IMR-90 (cell line): ENCODE measurements around the gene CYP3A4. TPM values are rescaled to one million over a fixed set of nuclear protein-coding genes. Genes with fewer than 3 reads are reported as not detected.

Experiments
- ATAC-seq: fragments of 200-7000 bp; cut with Tn5 transposase; 2 replicates; pipeline ENCODE4 v1.9.1; 2020; ENCODE audit warnings: low read depth, mild to moderate bottlenecking, moderate library complexity
- BruUV-seq: library from RNA; stranded (reverse); fragments of 400-500 nt; replicated peaks from 2 replicates; lab custom pipeline; 2021; lab: Mats Ljungman, UMichigan
- CTCF ChIA-PET: fragments of 300-600 bp; formaldehyde crosslinking; extraction: SDS; loops from one replicate; lab custom pipeline; 2021; ENCODE audit warnings: antibody characterized with exemption; lab: Yijun Ruan, JAX
- POLR2A ChIA-PET: fragments of 300-600 bp; sonication (Branson Sonifier 250); formaldehyde crosslinking; loops from one replicate; lab custom pipeline; 2022; ENCODE audit warnings: antibody characterized with exemption; ENCODE audit not compliant: unreplicated experiment; lab: Charles Lee
- DNase-seq: peaks from one replicate; pipeline ENCODE4 v3.0.0; 2013
- H2AFZ ChIP-seq: replicated peaks from 2 replicates; pipeline ENCODE3; 2013; ENCODE audit warnings: low read length, mild to moderate bottlenecking; ENCODE audit not compliant: poor library complexity
- H2AK5ac ChIP-seq: 2 replicates; pipeline ENCODE4 v1.6.1; 2013; ENCODE audit warnings: low read depth, low read length, inconsistent platforms
- H2AK9ac ChIP-seq: replicated peaks from 2 replicates; pipeline ENCODE3; 2013; ENCODE audit warnings: mild to moderate bottlenecking, low read depth, low read length, moderate library complexity; ENCODE audit not compliant: poor library complexity
- H2BK120ac ChIP-seq: 2 replicates; pipeline ENCODE4 v1.6.1; 2013; ENCODE audit warnings: low read depth, low read length, inconsistent platforms
- H2BK15ac ChIP-seq: 3 replicates; pipeline ENCODE4 v1.6.1; 2013; ENCODE audit warnings: low read depth, low read length, inconsistent platforms
- H2BK20ac ChIP-seq: 2 replicates; pipeline ENCODE4 v1.6.1; 2013; ENCODE audit warnings: low read depth, mild to moderate bottlenecking, inconsistent platforms, low read length, moderate library complexity
- H2BK5ac ChIP-seq: 2 replicates; pipeline ENCODE4 v1.6.1; 2013; ENCODE audit warnings: mild to moderate bottlenecking, low read depth, low read length, inconsistent platforms; ENCODE audit not compliant: poor library complexity, severe bottlenecking
- H3K14ac ChIP-seq: replicated peaks from 2 replicates; pipeline ENCODE4 v1.6.1; 2013; ENCODE audit warnings: low read depth, low read length, inconsistent platforms
- H3K18ac ChIP-seq: 2 replicates; pipeline ENCODE4 v1.6.1; 2013; ENCODE audit warnings: low read depth, low read length, control low read depth
- H3K23ac ChIP-seq: 2 replicates; pipeline ENCODE4 v1.6.1; 2013; ENCODE audit warnings: low read depth, low read length, inconsistent platforms
- H3K27ac ChIP-seq: 2 replicates; pipeline ENCODE4 v1.5.1; 2013; ENCODE audit warnings: mild to moderate bottlenecking, control low read depth, low read length; ENCODE audit not compliant: insufficient read depth
- H3K27me3 ChIP-seq: 2 replicates; pipeline ENCODE4 v1.6.1; 2013; ENCODE audit warnings: low read length; ENCODE audit not compliant: control insufficient read depth, insufficient read depth
- H3K36me3 ChIP-seq: 2 replicates; pipeline ENCODE4 v1.6.1; 2013; ENCODE audit warnings: low read length, mixed read lengths; ENCODE audit not compliant: control insufficient read depth, insufficient read depth
- H3K4ac ChIP-seq: 2 replicates; pipeline ENCODE4 v1.6.1; 2013; ENCODE audit warnings: low read depth, low read length, inconsistent platforms
- H3K4me1 ChIP-seq: 2 replicates; pipeline ENCODE4 v1.6.1; 2013; ENCODE audit warnings: low read length, mixed read lengths; ENCODE audit not compliant: control insufficient read depth, insufficient read depth
- H3K4me2 ChIP-seq: 2 replicates; pipeline ENCODE4 v1.6.1; 2013; ENCODE audit warnings: low read depth, mild to moderate bottlenecking, control low read depth, low read length, moderate library complexity
- H3K4me3 ChIP-seq: 2 replicates; pipeline ENCODE4 v1.5.1; 2013; ENCODE audit warnings: low read depth, mild to moderate bottlenecking, control low read depth, low read length, moderate library complexity; ENCODE audit not compliant: insufficient read depth
- H3K56ac ChIP-seq: 2 replicates; pipeline ENCODE4 v1.6.1; 2013; ENCODE audit warnings: low read length, inconsistent platforms; ENCODE audit not compliant: insufficient read depth; ENCODE audit errors: extremely low read depth
- H3K79me1 ChIP-seq, 2 experiments: 2 replicates each; pipeline ENCODE4 v1.6.1; 2013; ENCODE audit warnings: low read length in 2 of 2, inconsistent platforms in 1 of 2, low read depth in 1 of 2
- H3K9ac ChIP-seq: 2 replicates; pipeline ENCODE4 v1.6.1; 2013; ENCODE audit warnings: low read depth, low read length, control low read depth
- H3K9me1 ChIP-seq: 2 replicates; pipeline ENCODE4 v1.6.1; 2013; ENCODE audit warnings: low read length, inconsistent platforms; ENCODE audit not compliant: insufficient read depth
- H3K9me3 ChIP-seq: 2 replicates; pipeline ENCODE4 v1.6.1; 2013; ENCODE audit warnings: low read length; ENCODE audit not compliant: control insufficient read depth, insufficient read depth
- H4K20me1 ChIP-seq: 2 replicates; pipeline ENCODE4 v1.6.1; 2013; ENCODE audit warnings: low read length, inconsistent platforms; ENCODE audit not compliant: insufficient read depth
- H4K5ac ChIP-seq: 2 replicates; pipeline ENCODE4 v1.6.1; 2013; ENCODE audit warnings: mild to moderate bottlenecking, low read depth, low read length, control low read depth
- H4K8ac ChIP-seq, 2 experiments: 2 replicates each; pipeline ENCODE4 v1.6.1; 2013; ENCODE audit warnings: low read depth in 2 of 2, low read length in 2 of 2, control low read depth in 1 of 2, inconsistent platforms in 1 of 2
- H4K91ac ChIP-seq: 2 replicates; pipeline ENCODE4 v1.6.1; 2013; ENCODE audit warnings: low read depth, low read length, inconsistent platforms; ENCODE audit not compliant: insufficient read depth
- BHLHE40 ChIP-seq: fragments of 150-350 bp; IDR thresholded peaks from 2 replicates; pipeline ENCODE4 v1.6.1; 2016; ENCODE audit warnings: mild to moderate bottlenecking, low read depth, low read length
- CEBPB ChIP-seq: IDR thresholded peaks from 2 replicates; pipeline ENCODE4 v1.6.1; 2012; ENCODE audit warnings: low read depth, low read length, improper control_type of control experiment
- CHD1 ChIP-seq: IDR thresholded peaks from 2 replicates; pipeline ENCODE4 v1.6.1; 2012; ENCODE audit warnings: low read depth, low read length, improper control_type of control experiment
- CTCF ChIP-seq: conservative IDR thresholded peaks from 2 replicates; pipeline ENCODE4 v1.5.1; 2012; ENCODE audit warnings: mild to moderate bottlenecking, low read depth, low read length, improper control_type of control experiment
- MAFK ChIP-seq: IDR thresholded peaks from 2 replicates; pipeline ENCODE4 v1.6.1; 2012; ENCODE audit warnings: low read depth, low read length, improper control_type of control experiment
- MAZ ChIP-seq: IDR thresholded peaks from 2 replicates; pipeline ENCODE4 v1.6.1; 2012; ENCODE audit warnings: low read depth, mild to moderate bottlenecking, low read length, improper control_type of control experiment, moderate library complexity, borderline replicate concordance
- MXI1 ChIP-seq: IDR thresholded peaks from 2 replicates; pipeline ENCODE4 v1.6.1; 2012; ENCODE audit warnings: low read depth, mild to moderate bottlenecking, low read length, moderate library complexity, borderline replicate concordance
- NFE2L2 ChIP-seq: fragments of 150-350 bp; IDR thresholded peaks from 2 replicates; pipeline ENCODE4 v1.6.1; 2016; ENCODE audit warnings: low read depth, mild to moderate bottlenecking, low read length
- POLR2A ChIP-seq: IDR thresholded peaks from 2 replicates; pipeline ENCODE4 v1.6.1; 2012; ENCODE audit warnings: mild to moderate bottlenecking, low read depth, low read length
- RAD21 ChIP-seq: IDR thresholded peaks from 2 replicates; pipeline ENCODE4 v1.6.1; 2012; ENCODE audit warnings: low read length, improper control_type of control experiment
- RCOR1 ChIP-seq: IDR thresholded peaks from 2 replicates; pipeline ENCODE4 v1.6.1; 2012; ENCODE audit warnings: mild to moderate bottlenecking, low read length, improper control_type of control experiment; ENCODE audit not compliant: insufficient replicate concordance
- RFX5 ChIP-seq: IDR thresholded peaks from 2 replicates; pipeline ENCODE4 v1.8.0; 2012; ENCODE audit warnings: low read depth, mild to moderate bottlenecking, low read length, moderate library complexity
- SMC3 ChIP-seq: fragments of 150-350 bp; IDR thresholded peaks from 2 replicates; pipeline ENCODE4 v1.6.1; 2016; ENCODE audit warnings: low read depth, mild to moderate bottlenecking, antibody characterized with exemption, low read length, moderate library complexity
- WGBS, 2 experiments: methylation state at CpG; one replicate each; pipeline versions ENCODE4 v1.1.5 to v1.1.7; 2013; ENCODE audit warnings: missing lambda C conversion rate in 2 of 2; ENCODE audit not compliant: insufficient read length in 1 of 2; ENCODE audit errors: extremely low coverage in 2 of 2; 5-methylcytosine and 5-hydroxymethylcytosine counted together
- dilution Hi-C: fragments of 300-500 bp; cut with HindIII; formaldehyde crosslinking; loops from one replicate; pipeline ENCODE4 v1.14.3; 2018; ENCODE audit warnings: low sequenced_read_pairs; ENCODE audit not compliant: unreplicated experiment
- in situ Hi-C: fragments of 300-500 bp; cut with MboI; formaldehyde crosslinking; loops from 3 replicates; pipeline ENCODE4 v1.14.3; 2019; ENCODE audit warnings: low sequenced_read_pairs, inconsistent platforms, mixed read lengths
- intact Hi-C: fragments of 100-400 bp; cut with micrococcal nuclease; formaldehyde crosslinking; loops from 2 replicates; pipeline ENCODE4 v1.10.0; 2022
- polyA plus RNA-seq, 3 experiments: library from polyadenylated mRNA; depleted of rRNA; stranded (reverse); fragments of >200 nt; gene quantifications; 2 replicates each; pipeline ENCODE4 v1.2.3, GENCODE V29; 2012; ENCODE audit warnings: low replicate concordance in 1 of 3
- total RNA-seq: library from RNA; depleted of rRNA; stranded (reverse); fragments of >200 nt; gene quantifications from 2 replicates; pipeline ENCODE4 v1.2.3, GENCODE V29; 2012
- TF ChIP-seq, protein P1 (sequence below): fragments of 150-350 bp; IDR thresholded peaks from 2 replicates; pipeline ENCODE4 v1.6.1; 2017; ENCODE audit warnings: mild to moderate bottlenecking, antibody characterized with exemption, low read length, low read depth

The CYP3A4 gene
- total and polyA plus RNA-seq, 2 of the 4 experiments (the other 2 are of a cell fraction): not detected

DNA sequence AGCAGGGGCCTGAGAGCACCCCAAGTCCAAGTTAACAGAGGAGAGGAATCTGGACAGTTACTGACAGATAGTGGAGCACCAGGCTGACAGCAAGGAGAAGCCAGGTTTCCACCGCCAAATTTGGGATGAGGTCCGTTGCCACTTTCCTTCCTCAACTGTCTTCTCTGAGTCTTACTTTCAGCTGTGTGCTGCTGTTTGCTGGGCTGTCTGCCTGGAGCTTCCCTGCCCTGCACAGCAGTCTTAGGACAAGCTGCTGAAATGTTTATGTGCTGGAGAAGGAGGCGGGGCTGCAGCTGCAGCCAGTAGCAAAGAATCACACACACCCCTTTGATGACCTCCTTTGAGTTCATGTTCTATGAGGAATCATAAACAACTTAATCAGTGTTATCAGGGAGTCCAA, 31.6 kb downstream of the CYP3A4 start:
- H3K23ac ChIP-seq: no peak overlapping the region
- ATAC-seq: peak; percentile 95
- POLR2A ChIA-PET: no interaction called here

More for the DNA sequence above, 31.6 kb downstream of the CYP3A4 start:
- no peak overlapping the region for H4K91ac ChIP-seq
- no peak overlapping the region for H2BK20ac ChIP-seq
- no peak overlapping the region for H4K5ac ChIP-seq
- no CpG with 5 or more reads among the region's 3 CpGs for WGBS, 2 experiments
- peak; percentile 17 for DNase-seq
- no peak overlapping the region for H3K56ac ChIP-seq
- no peaks in the 10 kb centered on the region for H3K36me3 ChIP-seq
- intact Hi-C loops: no loop called here
- no peaks in the 10 kb centered on the region for H3K79me1 ChIP-seq
- H3K4me1 ChIP-seq: no peaks in the 10 kb centered on the region
- CTCF ChIA-PET: interaction anchor here (0.6 kb wide), 1 partner anchor 14 kb away, joined by 3 read pairs; no protein-coding TSS in a partner anchor
- no peak overlapping the region for H2AK9ac ChIP-seq
- H3K27me3 ChIP-seq: peaks cover 2% of the 10 kb centered on the region
- H3K18ac ChIP-seq: no peak overlapping the region
- BruUV-seq: no TSS peak
- no peak overlapping the region for H2AK5ac ChIP-seq
- H3K4me3 ChIP-seq: no peak overlapping the region
- H2AFZ ChIP-seq: no peak overlapping the region
- TF ChIP-seq POLR2A: no peak
- no peak for TF ChIP-seq NFE2L2
- TF ChIP-seq MAFK: no peak
- no peak for TF ChIP-seq MXI1
- no peak for TF ChIP-seq RAD21
- no peak for TF ChIP-seq RCOR1
- no peak for TF ChIP-seq MAZ
- TF ChIP-seq CEBPB: no peak
- TF ChIP-seq RFX5: no peak
- TF ChIP-seq BHLHE40: no peak
- no peak for TF ChIP-seq SMC3
- TF ChIP-seq, protein P1, sequence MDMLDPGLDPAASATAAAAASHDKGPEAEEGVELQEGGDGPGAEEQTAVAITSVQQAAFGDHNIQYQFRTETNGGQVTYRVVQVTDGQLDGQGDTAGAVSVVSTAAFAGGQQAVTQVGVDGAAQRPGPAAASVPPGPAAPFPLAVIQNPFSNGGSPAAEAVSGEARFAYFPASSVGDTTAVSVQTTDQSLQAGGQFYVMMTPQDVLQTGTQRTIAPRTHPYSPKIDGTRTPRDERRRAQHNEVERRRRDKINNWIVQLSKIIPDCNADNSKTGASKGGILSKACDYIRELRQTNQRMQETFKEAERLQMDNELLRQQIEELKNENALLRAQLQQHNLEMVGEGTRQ: no peak
- TF ChIP-seq CHD1: no peak
- TF ChIP-seq CTCF: no peak
- no peak overlapping the region for H4K8ac ChIP-seq
- no peak overlapping the region for H3K4ac ChIP-seq
- H3K9me3 ChIP-seq: no peaks in the 10 kb centered on the region
- no peak overlapping the region for H2BK5ac ChIP-seq
- in situ Hi-C loops: no loop called here
- H3K27ac ChIP-seq: no peak overlapping the region
- no peak overlapping the region; the same call in 1 of the 2 replicates for H3K4me2 ChIP-seq
- H4K20me1 ChIP-seq: no peaks in the 10 kb centered on the region
- dilution Hi-C loops: no loop called here
- no peak overlapping the region for H2BK120ac ChIP-seq
- no peaks in the 10 kb centered on the region for H3K9me1 ChIP-seq
- no peak overlapping the region for H3K14ac ChIP-seq
- H3K9ac ChIP-seq: no peak overlapping the region
- no peak overlapping the region for H2BK15ac ChIP-seq
